GM10847 (cell line): ENCODE data around the gene M6PR.

Experiments
- POLR2A ChIP-seq: IDR thresholded peaks from 2 replicates; pipeline ENCODE4 v1.6.1; 2011; ENCODE audit not compliant: insufficient read length; ENCODE audit errors: extremely low read depth

Gene M6PR

GRCh38 chr12:8949342-8950220 lies at the start of gene M6PR:
Gene M6PR (minus strand): TSS chr12:8949645. CDS start chr12:8946404, 3,241 bp downstream.
- TF ChIP-seq POLR2A = peak; percentile 81

- TF ChIP-seq POLR2A = no peak
These were observed 47.4 kb upstream of the M6PR start for GRCh38 chr12:8996682-8997405.

GRCh38 chr12:8995021-8995775 lies 45.8 kb upstream of the M6PR start:
- no peak for TF ChIP-seq POLR2A

GRCh38 chr12:8993827-8994226 lies 44.4 kb upstream of the M6PR start:
- TF ChIP-seq POLR2A = no peak

- no peak for TF ChIP-seq POLR2A
These were observed 42.2 kb upstream of the M6PR start for GRCh38 chr12:8991371-8992345.

- TF ChIP-seq POLR2A = no peak
These were observed 40.0 kb upstream of the M6PR start, which contains the start of gene KLRG1 for GRCh38 chr12:8989413-8989812. Gene KLRG1 (plus strand): TSS chr12:8989546. CDS start chr12:8989636, 90 bp downstream.

GRCh38 chr12:8987685-8988084 lies 38.2 kb upstream of the M6PR start:
- no peak for TF ChIP-seq POLR2A

GRCh38 chr12:8987163-8987562 lies 37.7 kb upstream of the M6PR start:
- no peak for TF ChIP-seq POLR2A

- TF ChIP-seq POLR2A = no peak
These were observed 35.8 kb upstream of the M6PR start for GRCh38 chr12:8985213-8985754.

- TF ChIP-seq POLR2A = no peak
These were observed 30.7 kb upstream of the M6PR start for GRCh38 chr12:8980137-8980536.

- no peak for TF ChIP-seq POLR2A
These were observed 21.0 kb upstream of the M6PR start for GRCh38 chr12:8970432-8970831.

GRCh38 chr12:8969861-8970411 lies 20.5 kb upstream of the M6PR start:
- TF ChIP-seq POLR2A = no peak

- TF ChIP-seq POLR2A = no peak
These were observed 19.3 kb upstream of the M6PR start for GRCh38 chr12:8968761-8969160.

- TF ChIP-seq POLR2A = no peak
These were observed 10.7 kb upstream of the M6PR start for GRCh38 chr12:8960176-8960575.

- no peak for TF ChIP-seq POLR2A
These were observed 8.6 kb upstream of the M6PR start for GRCh38 chr12:8958066-8958465.
